ENCODE measurements around the gene HELB. TPM values are rescaled to one million over a fixed set of nuclear protein-coding genes. Genes with fewer than 3 reads are reported as not detected.

Gene HELB
- total RNA-seq, 1 donor from 2014 or later = 4.1 TPM

DNA sequence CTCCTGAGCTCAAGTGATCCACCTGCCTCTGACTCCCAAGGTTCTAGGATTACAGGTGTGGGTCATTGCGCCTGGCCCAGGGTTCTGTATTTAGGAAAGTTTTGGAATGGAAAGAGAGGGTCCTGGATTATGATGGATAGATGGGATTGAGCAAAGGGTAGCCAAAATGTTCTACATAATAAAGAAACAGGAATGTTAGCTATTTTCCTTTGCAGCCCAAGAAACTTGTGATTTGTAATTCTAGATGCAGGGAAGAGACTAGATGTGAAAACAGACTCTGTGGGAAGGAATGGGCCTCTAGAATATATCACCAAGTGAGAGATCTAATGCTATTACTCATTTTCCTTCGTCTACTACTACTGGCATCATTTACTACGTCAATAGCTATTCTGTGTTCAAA lies 29.6 kb upstream of the HELB start:
- Histone ChIP-seq H3K9me3 (ENCODE audit: insufficient read depth, low read depth, low read length) (no peaks in the 10 kb centered on the region), H3K9ac (ENCODE audit: low read length) (no peak overlapping the region), H3K36me3 (ENCODE audit: insufficient read depth, low read length) (no peaks in the 10 kb centered on the region), H3K27me3 (ENCODE audit: insufficient read depth, low read length) (peaks cover 12% of the 10 kb centered on the region), H4K20me1 (ENCODE audit: insufficient read depth, low read length) (no peaks in the 10 kb centered on the region), H3K27ac (ENCODE audit: low read depth, low read length) (no peak overlapping the region), H3K4me1 (ENCODE audit: insufficient read depth, low read length) (no peaks in the 10 kb centered on the region), H3K4me3 (ENCODE audit: insufficient read depth, low read depth, low read length) (no peak overlapping the region), H3K4me2 (ENCODE audit: low read length) (no peak overlapping the region), H2AFZ (ENCODE audit: low read depth, low read length) (no peak overlapping the region), H3K79me2 (ENCODE audit: insufficient read depth, low read length) (no peaks in the 10 kb centered on the region)
- no peaks in the 10 kb centered on the region for H3K4me1 Mint-ChIP-seq (ENCODE audit: low read depth, unreplicated experiment)
- no peak overlapping the region for H3K27ac Mint-ChIP-seq (ENCODE audit: unreplicated experiment)
- TF ChIP-seq EZH2 (IDR thresholded peaks at IDR 0.05; ENCODE audit: insufficient read depth, low read length) (no peak), CTCF (IDR thresholded peaks at IDR 0.05; ENCODE audit: insufficient read depth, low read depth, low read length) (no peak)
- H3K36me3 Mint-ChIP-seq (ENCODE audit: low read depth, unreplicated experiment) = no peaks in the 10 kb centered on the region
- H3K4me3 Mint-ChIP-seq (ENCODE audit: unreplicated experiment) = no peak overlapping the region
- H3K9me3 Mint-ChIP-seq (ENCODE audit: unreplicated experiment) = no peaks in the 10 kb centered on the region
- DNase-seq (ENCODE audit: low read depth) (no peak), FAIRE-seq (no peak)
- no peaks in the 10 kb centered on the region for H3K27me3 Mint-ChIP-seq (ENCODE audit: low read depth, unreplicated experiment)

GRCh38 chr12:66273147-66273546 lies 29.1 kb upstream of the HELB start:
- no peak for FAIRE-seq
- Mint-ChIP-seq H3K4me3 (ENCODE audit: unreplicated experiment) (no peak overlapping the region), H3K27ac (ENCODE audit: unreplicated experiment) (no peak overlapping the region), H3K4me1 (ENCODE audit: low read depth, unreplicated experiment) (no peaks in the 10 kb centered on the region), H3K36me3 (ENCODE audit: low read depth, unreplicated experiment) (no peaks in the 10 kb centered on the region), H3K9me3 (ENCODE audit: unreplicated experiment) (no peaks in the 10 kb centered on the region), H3K27me3 (ENCODE audit: low read depth, unreplicated experiment) (peaks cover 5% of the 10 kb centered on the region)
- peaks cover 16% of the 10 kb centered on the region for H3K27me3 ChIP-seq (ENCODE audit: insufficient read depth, low read length)
- no peaks in the 10 kb centered on the region for H3K4me1 ChIP-seq (ENCODE audit: insufficient read depth, low read length)
- no peak overlapping the region for H3K4me3 ChIP-seq (ENCODE audit: insufficient read depth, low read depth, low read length)
- no peaks in the 10 kb centered on the region for H3K9me3 ChIP-seq (ENCODE audit: insufficient read depth, low read depth, low read length)
- H4K20me1 ChIP-seq (ENCODE audit: insufficient read depth, low read length) = no peaks in the 10 kb centered on the region
- TF ChIP-seq CTCF (IDR thresholded peaks at IDR 0.05; ENCODE audit: insufficient read depth, low read depth, low read length) (no peak), EZH2 (IDR thresholded peaks at IDR 0.05; ENCODE audit: insufficient read depth, low read length) (no peak)
- no peak overlapping the region for H3K4me2 ChIP-seq (ENCODE audit: low read length)
- H3K36me3 ChIP-seq (ENCODE audit: insufficient read depth, low read length) = no peaks in the 10 kb centered on the region
- no peaks in the 10 kb centered on the region for H3K79me2 ChIP-seq (ENCODE audit: insufficient read depth, low read length)
- no peak overlapping the region for H3K27ac ChIP-seq (ENCODE audit: low read depth, low read length)
- H3K9ac ChIP-seq (ENCODE audit: low read length) = no peak overlapping the region
- H2AFZ ChIP-seq (ENCODE audit: low read depth, low read length) = no peak overlapping the region
- DNase-seq (ENCODE audit: low read depth) = no peak

DNA sequence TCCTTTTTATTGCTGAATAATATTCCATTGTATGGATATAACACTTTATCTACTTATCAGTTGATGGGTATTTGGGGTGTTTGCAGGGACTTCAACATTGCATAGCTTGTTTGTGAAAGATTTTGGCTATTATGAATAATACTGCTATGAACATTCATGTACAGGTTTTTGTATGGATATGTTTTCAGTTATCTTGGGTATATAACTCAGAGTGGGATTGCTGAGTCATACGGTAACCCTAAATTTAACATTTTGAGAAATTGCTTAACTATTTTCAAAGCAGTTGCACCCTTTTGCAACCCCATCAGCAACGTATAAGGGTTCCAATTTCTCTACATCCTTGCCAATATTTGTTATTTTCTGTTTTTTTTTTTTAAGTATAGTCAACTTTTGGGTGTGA lies 27.3 kb upstream of the HELB start:
- H3K79me2 ChIP-seq (ENCODE audit: insufficient read depth, low read length) = no peaks in the 10 kb centered on the region
- Mint-ChIP-seq H3K4me1 (ENCODE audit: low read depth, unreplicated experiment) (no peaks in the 10 kb centered on the region), H3K9me3 (ENCODE audit: unreplicated experiment) (no peaks in the 10 kb centered on the region), H3K36me3 (ENCODE audit: low read depth, unreplicated experiment) (no peaks in the 10 kb centered on the region), H3K4me3 (ENCODE audit: unreplicated experiment) (no peak overlapping the region), H3K27ac (ENCODE audit: unreplicated experiment) (no peak overlapping the region), H3K27me3 (ENCODE audit: low read depth, unreplicated experiment) (peaks cover 6% of the 10 kb centered on the region)
- no peaks in the 10 kb centered on the region for H3K4me1 ChIP-seq (ENCODE audit: insufficient read depth, low read length)
- H3K9ac ChIP-seq (ENCODE audit: low read length) = no peak overlapping the region
- H3K4me3 ChIP-seq (ENCODE audit: insufficient read depth, low read depth, low read length) = no peak overlapping the region
- TF ChIP-seq CTCF (IDR thresholded peaks at IDR 0.05; ENCODE audit: insufficient read depth, low read depth, low read length) (no peak), EZH2 (IDR thresholded peaks at IDR 0.05; ENCODE audit: insufficient read depth, low read length) (no peak)
- DNase-seq (ENCODE audit: low read depth) (no peak), FAIRE-seq (no peak)
- H3K36me3 ChIP-seq (ENCODE audit: insufficient read depth, low read length) = no peaks in the 10 kb centered on the region
- no peak overlapping the region for H3K27ac ChIP-seq (ENCODE audit: low read depth, low read length)
- no peak overlapping the region for H3K4me2 ChIP-seq (ENCODE audit: low read length)
- H2AFZ ChIP-seq (ENCODE audit: low read depth, low read length) = no peak overlapping the region
- no peaks in the 10 kb centered on the region for H4K20me1 ChIP-seq (ENCODE audit: insufficient read depth, low read length)
- no peaks in the 10 kb centered on the region for H3K9me3 ChIP-seq (ENCODE audit: insufficient read depth, low read depth, low read length)
- H3K27me3 ChIP-seq (ENCODE audit: insufficient read depth, low read length) = peaks cover 11% of the 10 kb centered on the region
